Testis (tissue), 3 donors: Measurements from ENCODE around the gene GRK5. TPM values are rescaled to one million over a fixed set of nuclear protein-coding genes. Genes with fewer than 3 reads are reported as not detected.

Source experiments
- DNase-seq: peaks from one replicate; pipeline ENCODE4 v3.0.0-alpha.2; 2019
- H3K27ac ChIP-seq, 2 donors: fragments of 200-600 bp; sonication (generic); one replicate each; pipeline ENCODE4 v1.5.1; 2019
- H3K27me3 ChIP-seq: fragments of 200-600 bp; sonication (generic); one replicate; pipeline ENCODE4 v1.5.1; 2019
- H3K36me3 ChIP-seq: fragments of 200-600 bp; sonication (generic); one replicate; pipeline ENCODE4 v1.5.1; 2017; ENCODE audit warnings: low read depth; ENCODE audit errors: missing control alignments
- H3K4me1 ChIP-seq: fragments of 200-600 bp; sonication (generic); one replicate; pipeline ENCODE4 v1.5.1; 2019
- H3K4me3 ChIP-seq, 2 donors: fragments of 200-600 bp; sonication (generic); one replicate each; pipeline ENCODE4 v1.5.1; 2017 to 2019
- H3K9me3 ChIP-seq: fragments of 200-600 bp; sonication (generic); one replicate; pipeline ENCODE4 v1.5.1; 2017
- POLR2A ChIP-seq: fragments of 450-650 bp; IDR thresholded peaks from one replicate; pipeline ENCODE4 v1.6.1; 2017; ENCODE audit warnings: antibody characterized with exemption, mild to moderate bottlenecking, moderate library complexity
- WGBS, 2 donors: methylation state at CpG; one replicate each; pipeline ENCODE4 v1.1.5; 2018; 5-methylcytosine and 5-hydroxymethylcytosine counted together
- intact Hi-C: fragments of 100-400 bp; cut with DNase I; formaldehyde crosslinking; loops from one replicate; pipeline ENCODE4 v1.15.1; 2023; ENCODE audit warnings: low total_unique reads
- polyA plus RNA-seq: library from polyadenylated mRNA; stranded (reverse); fragments of 350-450 nt; fragmentation: Illumina TruSeq; extraction: RNeasy Lipid Tissue Mini Kit (QIAGEN cat#74804); gene quantifications from one replicate; pipeline ENCODE4 v1.2.3, GENCODE V29; 2014; ENCODE audit warnings: low read depth, low replicate concordance; ENCODE audit not compliant: insufficient read depth
- total RNA-seq, 2 donors: library from RNA; depleted of rRNA; stranded (reverse); fragments of >200 nt; gene quantifications; one replicate each; pipeline ENCODE4 v1.2.3, GENCODE V29; 2016
- TF ChIP-seq, protein P1 (sequence below), 3 experiments: fragments of 450-650 bp in 2 of 3; fragments of 200-600 bp in 1 of 3; sonication (generic) in 1 of 3; IDR thresholded peaks; one replicate each; pipeline ENCODE4 v1.5.1; 2016 to 2019; ENCODE audit warnings: antibody characterized with exemption in 3 of 3, mild to moderate bottlenecking in 2 of 3, moderate library complexity in 1 of 3

GRK5 gene
- total and polyA plus RNA-seq, 3 donors from 2014 or later = 4.5 to 10.3 (median 5.5) TPM

DNA sequence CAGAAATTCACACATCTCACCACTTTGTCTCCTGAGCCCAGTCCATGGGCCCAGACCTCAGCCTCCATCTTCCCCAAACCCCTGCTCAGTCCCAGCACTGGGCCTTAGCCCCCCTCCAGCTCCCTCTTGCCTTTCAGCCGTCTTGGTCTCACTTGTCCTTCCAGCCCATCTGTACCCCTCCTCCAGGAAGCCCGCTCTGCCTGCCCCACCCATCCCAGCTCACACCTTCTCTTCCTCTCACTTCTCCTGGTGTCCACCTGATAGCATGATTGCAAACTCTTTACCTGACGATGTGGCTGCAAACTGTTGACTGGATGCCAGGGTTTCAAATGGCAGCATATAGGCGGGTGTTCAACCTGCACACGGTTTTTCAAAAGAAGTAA, 238.6 kb downstream of the GRK5 start:
- Histone ChIP-seq H3K27me3 (no peaks in the 10 kb centered on the region), H3K4me3 (no peak overlapping the region), H3K36me3 (no peaks in the 10 kb centered on the region), H3K4me1 (peaks cover 4% of the 10 kb centered on the region), H3K9me3 (no peaks in the 10 kb centered on the region), H3K27ac (no peak overlapping the region)
- DNase-seq = no peak
- no peak for TF ChIP-seq POLR2A
- TF ChIP-seq, protein P1, sequence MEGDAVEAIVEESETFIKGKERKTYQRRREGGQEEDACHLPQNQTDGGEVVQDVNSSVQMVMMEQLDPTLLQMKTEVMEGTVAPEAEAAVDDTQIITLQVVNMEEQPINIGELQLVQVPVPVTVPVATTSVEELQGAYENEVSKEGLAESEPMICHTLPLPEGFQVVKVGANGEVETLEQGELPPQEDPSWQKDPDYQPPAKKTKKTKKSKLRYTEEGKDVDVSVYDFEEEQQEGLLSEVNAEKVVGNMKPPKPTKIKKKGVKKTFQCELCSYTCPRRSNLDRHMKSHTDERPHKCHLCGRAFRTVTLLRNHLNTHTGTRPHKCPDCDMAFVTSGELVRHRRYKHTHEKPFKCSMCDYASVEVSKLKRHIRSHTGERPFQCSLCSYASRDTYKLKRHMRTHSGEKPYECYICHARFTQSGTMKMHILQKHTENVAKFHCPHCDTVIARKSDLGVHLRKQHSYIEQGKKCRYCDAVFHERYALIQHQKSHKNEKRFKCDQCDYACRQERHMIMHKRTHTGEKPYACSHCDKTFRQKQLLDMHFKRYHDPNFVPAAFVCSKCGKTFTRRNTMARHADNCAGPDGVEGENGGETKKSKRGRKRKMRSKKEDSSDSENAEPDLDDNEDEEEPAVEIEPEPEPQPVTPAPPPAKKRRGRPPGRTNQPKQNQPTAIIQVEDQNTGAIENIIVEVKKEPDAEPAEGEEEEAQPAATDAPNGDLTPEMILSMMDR (IDR thresholded peaks at IDR 0.05) = no peak
- intact Hi-C loops = loop anchor here (10.0 kb wide), 1 partner anchor 241 kb away; the partner anchor contains the start of gene GRK5
- WGBS, 2 donors = 78 to 98% methylated on average over 5 of the region's 5 CpGs

DNA sequence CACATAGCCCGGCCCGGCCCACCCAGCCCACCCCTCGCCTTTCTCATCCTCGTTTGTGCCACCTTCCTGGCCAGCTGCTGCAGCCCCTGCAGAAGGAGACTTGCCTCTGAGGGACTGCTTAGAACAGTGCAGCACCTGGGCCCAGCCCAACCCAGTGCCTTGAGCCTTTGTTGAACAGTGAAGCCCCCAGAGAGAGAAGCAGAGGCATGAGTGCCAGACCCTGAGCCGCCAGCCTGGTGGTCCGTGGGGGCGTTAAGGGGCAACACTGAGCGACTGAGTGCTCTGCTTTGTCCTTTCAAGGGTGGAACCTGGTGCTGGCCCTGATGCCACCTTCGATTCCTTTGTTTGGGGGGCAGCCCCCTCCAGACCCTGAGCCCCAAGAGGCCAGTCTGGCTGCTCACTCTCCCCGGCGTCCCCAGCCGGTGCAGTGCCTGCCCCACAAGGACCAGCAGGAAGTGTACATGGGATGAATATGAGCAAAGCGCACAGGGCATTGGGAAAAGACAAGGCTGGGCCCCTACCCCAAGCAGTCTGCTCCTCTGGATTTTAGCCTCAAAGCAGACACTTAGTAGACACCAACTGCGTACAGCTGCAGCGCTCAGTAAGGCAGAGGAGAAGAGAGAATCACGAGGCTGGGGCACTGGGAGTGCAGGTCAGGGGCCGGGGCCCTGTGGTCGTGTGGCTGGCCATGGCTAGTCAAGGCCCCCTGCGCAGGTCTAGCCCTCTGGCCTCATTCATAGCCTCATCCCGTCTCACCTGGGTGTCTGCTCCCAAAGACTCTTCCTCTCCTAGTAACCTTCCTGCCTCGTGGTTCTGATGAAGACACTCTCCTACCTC, 239.3 kb downstream of the GRK5 start:
- no peak for TF ChIP-seq POLR2A
- TF ChIP-seq, protein P1 (IDR thresholded peaks at IDR 0.05) = no peak
- WGBS, 2 donors = 79 to 86% methylated on average over 10 to 21 of the region's 21 CpGs
- no peaks in the 10 kb centered on the region for H3K36me3 ChIP-seq
- no peak overlapping the region for H3K27ac ChIP-seq
- peaks cover 4% of the 10 kb centered on the region for H3K4me1 ChIP-seq
- no peak overlapping the region for H3K4me3 ChIP-seq
- intact Hi-C loops = loop anchor here (10.0 kb wide), 1 partner anchor 242 kb away; the partner anchor contains the start of gene GRK5
- H3K27me3 ChIP-seq = no peaks in the 10 kb centered on the region
- H3K9me3 ChIP-seq = no peaks in the 10 kb centered on the region
- DNase-seq = no peak

DNA sequence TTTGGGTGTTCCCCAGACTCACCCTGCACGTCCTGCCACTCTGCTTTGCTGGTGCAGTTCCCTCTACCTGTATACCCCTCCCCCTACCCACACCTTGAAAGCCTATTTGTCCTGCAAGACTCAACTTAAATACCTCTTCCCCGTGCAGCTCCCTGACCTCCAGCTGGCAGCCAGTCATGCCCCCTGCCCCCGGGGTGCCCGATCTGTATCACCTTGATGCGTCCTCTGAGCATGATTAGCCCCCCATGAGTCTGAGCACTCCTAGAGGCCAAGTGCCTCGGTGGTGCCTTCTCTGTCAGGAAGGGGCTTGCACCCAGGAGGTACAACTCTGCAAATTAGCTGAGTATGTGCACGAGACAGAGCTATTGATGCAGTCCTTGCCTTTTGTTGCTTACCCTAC, 240.1 kb downstream of the GRK5 start:
- no peak for DNase-seq
- Histone ChIP-seq H3K36me3 (no peaks in the 10 kb centered on the region), H3K4me3 (no peak overlapping the region), H3K27ac (no peak overlapping the region), H3K4me1 (no peaks in the 10 kb centered on the region), H3K27me3 (no peaks in the 10 kb centered on the region), H3K9me3 (no peaks in the 10 kb centered on the region)
- TF ChIP-seq POLR2A = no peak
- TF ChIP-seq, protein P1 (IDR thresholded peaks at IDR 0.05) = no peak
- 89 to 92% methylated on average over 7 of the region's 7 CpGs for WGBS, 2 donors
- intact Hi-C loops = loop anchor here (10.0 kb wide), 1 partner anchor 243 kb away; the partner anchor contains the start of gene GRK5

DNA sequence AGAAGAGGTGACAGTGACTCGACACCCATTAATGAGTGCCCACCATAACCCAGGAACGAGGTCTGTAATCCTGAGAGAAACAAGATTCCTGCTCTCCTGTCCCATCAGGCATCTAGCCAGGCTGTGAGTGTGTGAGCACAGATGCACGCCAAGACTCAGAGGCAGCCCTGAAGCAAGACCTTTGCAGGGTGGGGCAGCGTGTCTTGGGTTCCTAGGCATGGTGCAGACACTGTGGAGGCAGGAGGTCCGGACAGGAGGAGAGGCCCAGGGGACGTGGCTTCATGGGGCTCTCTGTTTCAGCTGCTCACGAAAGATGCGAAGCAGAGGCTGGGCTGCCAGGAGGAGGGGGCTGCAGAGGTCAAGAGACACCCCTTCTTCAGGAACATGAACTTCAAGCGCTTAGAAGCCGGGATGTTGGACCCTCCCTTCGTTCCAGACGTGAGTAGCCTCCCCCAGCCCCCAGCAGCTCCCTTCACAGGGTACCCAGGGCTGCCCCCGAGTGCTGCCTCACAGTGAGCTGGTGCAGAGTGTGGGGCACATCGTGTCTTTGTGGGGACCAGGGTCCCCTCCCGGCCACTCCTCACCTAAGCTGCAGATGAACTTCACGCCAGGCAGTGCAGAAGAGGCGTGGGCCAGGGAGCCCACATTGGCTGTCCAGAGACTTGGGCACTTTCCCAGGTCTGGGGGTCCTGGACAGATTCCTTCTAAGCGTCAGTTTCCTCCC, 240.6 kb downstream of the GRK5 start:
- no peak overlapping the region for H3K27ac ChIP-seq
- H3K4me1 ChIP-seq = no peaks in the 10 kb centered on the region
- WGBS, 2 donors = 86 to 94% methylated on average over 12 to 18 of the region's 18 CpGs
- no peak for DNase-seq
- no peaks in the 10 kb centered on the region for H3K27me3 ChIP-seq
- H3K9me3 ChIP-seq = no peaks in the 10 kb centered on the region
- H3K4me3 ChIP-seq = no peak overlapping the region
- TF ChIP-seq POLR2A = no peak
- TF ChIP-seq, protein P1 (IDR thresholded peaks at IDR 0.05) = no peak
- H3K36me3 ChIP-seq = no peaks in the 10 kb centered on the region
- intact Hi-C loops = loop anchor here (10.0 kb wide), 1 partner anchor 243 kb away; the partner anchor contains the start of gene GRK5
